Measurements from ENCODE around the gene LIPK. TPM values are rescaled to one million over a fixed set of nuclear protein-coding genes. Genes with fewer than 3 reads are reported as not detected.

The LIPK gene
- total and polyA plus RNA-seq, 2 experiments from 2014 or later = not detected

DNA sequence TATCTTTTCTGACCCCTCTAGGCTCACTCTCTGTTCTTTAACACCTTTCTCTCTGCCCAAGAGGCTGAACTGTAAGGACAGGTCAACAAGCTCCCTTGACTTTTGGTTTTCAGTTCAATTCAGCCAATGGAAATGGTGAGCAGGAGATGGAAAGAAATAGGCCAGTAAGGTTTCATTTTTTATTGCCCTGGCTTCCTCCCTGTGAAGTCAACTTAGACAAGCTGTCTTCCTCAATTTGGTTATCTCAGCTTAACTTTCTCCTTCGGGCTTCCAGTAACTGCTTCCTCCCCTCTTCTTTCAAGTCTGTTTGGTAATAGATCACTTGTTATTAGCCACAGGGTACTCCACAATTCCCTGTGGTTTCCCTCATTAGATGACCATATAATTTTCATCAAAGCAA is 19.7 kb downstream of the LIPK start:
- no peaks in the 10 kb centered on the region for H3K36me3 Mint-ChIP-seq (ENCODE audit: low read depth)
- Histone ChIP-seq H2AFZ (no peak overlapping the region), H3K79me2 (replicated peaks; ENCODE audit: insufficient read depth) (no peaks in the 10 kb centered on the region), H3K9me2 (ENCODE audit: insufficient read depth) (no peaks in the 10 kb centered on the region), H3K4me3 (no peak overlapping the region), H3K27ac (ENCODE audit: low read depth) (no peak overlapping the region), H3K27me3 (ENCODE audit: insufficient read depth) (peaks cover 20% of the 10 kb centered on the region; the same call in 1 of the 2 replicates), H3K36me3 (ENCODE audit: insufficient read depth) (no peaks in the 10 kb centered on the region), H3K4me2 (no peak overlapping the region), H4K20me1 (replicated peaks; ENCODE audit: insufficient read depth) (no peaks in the 10 kb centered on the region), H3F3A (replicated peaks; ENCODE audit: low read depth) (no peaks in the 10 kb centered on the region), H3K4me1 (ENCODE audit: insufficient read depth) (0 out of 2 replicates have a peak, but pooled peaks cover 5% of the 10 kb centered on the region)
- no peak overlapping the region for H3K27ac Mint-ChIP-seq
- peaks cover 4% of the 10 kb centered on the region for H3K27me3 Mint-ChIP-seq (ENCODE audit: insufficient read depth, low read depth, poor library complexity)
- TF ChIP-seq, protein P1, sequence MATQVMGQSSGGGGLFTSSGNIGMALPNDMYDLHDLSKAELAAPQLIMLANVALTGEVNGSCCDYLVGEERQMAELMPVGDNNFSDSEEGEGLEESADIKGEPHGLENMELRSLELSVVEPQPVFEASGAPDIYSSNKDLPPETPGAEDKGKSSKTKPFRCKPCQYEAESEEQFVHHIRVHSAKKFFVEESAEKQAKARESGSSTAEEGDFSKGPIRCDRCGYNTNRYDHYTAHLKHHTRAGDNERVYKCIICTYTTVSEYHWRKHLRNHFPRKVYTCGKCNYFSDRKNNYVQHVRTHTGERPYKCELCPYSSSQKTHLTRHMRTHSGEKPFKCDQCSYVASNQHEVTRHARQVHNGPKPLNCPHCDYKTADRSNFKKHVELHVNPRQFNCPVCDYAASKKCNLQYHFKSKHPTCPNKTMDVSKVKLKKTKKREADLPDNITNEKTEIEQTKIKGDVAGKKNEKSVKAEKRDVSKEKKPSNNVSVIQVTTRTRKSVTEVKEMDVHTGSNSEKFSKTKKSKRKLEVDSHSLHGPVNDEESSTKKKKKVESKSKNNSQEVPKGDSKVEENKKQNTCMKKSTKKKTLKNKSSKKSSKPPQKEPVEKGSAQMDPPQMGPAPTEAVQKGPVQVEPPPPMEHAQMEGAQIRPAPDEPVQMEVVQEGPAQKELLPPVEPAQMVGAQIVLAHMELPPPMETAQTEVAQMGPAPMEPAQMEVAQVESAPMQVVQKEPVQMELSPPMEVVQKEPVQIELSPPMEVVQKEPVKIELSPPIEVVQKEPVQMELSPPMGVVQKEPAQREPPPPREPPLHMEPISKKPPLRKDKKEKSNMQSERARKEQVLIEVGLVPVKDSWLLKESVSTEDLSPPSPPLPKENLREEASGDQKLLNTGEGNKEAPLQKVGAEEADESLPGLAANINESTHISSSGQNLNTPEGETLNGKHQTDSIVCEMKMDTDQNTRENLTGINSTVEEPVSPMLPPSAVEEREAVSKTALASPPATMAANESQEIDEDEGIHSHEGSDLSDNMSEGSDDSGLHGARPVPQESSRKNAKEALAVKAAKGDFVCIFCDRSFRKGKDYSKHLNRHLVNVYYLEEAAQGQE (IDR thresholded peaks at IDR 0.05; ENCODE audit: unreplicated experiment) = no peak
- TF ChIP-seq ZNF331 (CRISPR knock-in tag; IDR thresholded peaks at IDR 0.05; ENCODE audit: low read depth) (no peak), EZH2phosphoT487 (IDR thresholded peaks at IDR 0.05; ENCODE audit: unreplicated experiment) (no peak), CREB1 (CRISPR knock-in tag; IDR thresholded peaks at IDR 0.05; ENCODE audit: low read depth) (no peak), JUNB (IDR thresholded peaks at IDR 0.05; ENCODE audit: unreplicated experiment) (no peak), STAT1 (IDR thresholded peaks at IDR 0.05; ENCODE audit: unreplicated experiment) (no peak), EZH2 (IDR thresholded peaks at IDR 0.05; ENCODE audit: low read depth, unreplicated experiment) (no peak), POLR2AphosphoS5 (IDR thresholded peaks at IDR 0.05; ENCODE audit: low read depth) (no peak)
- TF ChIP-seq, protein P2, sequence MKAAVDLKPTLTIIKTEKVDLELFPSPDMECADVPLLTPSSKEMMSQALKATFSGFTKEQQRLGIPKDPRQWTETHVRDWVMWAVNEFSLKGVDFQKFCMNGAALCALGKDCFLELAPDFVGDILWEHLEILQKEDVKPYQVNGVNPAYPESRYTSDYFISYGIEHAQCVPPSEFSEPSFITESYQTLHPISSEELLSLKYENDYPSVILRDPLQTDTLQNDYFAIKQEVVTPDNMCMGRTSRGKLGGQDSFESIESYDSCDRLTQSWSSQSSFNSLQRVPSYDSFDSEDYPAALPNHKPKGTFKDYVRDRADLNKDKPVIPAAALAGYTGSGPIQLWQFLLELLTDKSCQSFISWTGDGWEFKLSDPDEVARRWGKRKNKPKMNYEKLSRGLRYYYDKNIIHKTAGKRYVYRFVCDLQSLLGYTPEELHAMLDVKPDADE (IDR thresholded peaks at IDR 0.05) = no peak
- TF ChIP-seq, protein P3, sequence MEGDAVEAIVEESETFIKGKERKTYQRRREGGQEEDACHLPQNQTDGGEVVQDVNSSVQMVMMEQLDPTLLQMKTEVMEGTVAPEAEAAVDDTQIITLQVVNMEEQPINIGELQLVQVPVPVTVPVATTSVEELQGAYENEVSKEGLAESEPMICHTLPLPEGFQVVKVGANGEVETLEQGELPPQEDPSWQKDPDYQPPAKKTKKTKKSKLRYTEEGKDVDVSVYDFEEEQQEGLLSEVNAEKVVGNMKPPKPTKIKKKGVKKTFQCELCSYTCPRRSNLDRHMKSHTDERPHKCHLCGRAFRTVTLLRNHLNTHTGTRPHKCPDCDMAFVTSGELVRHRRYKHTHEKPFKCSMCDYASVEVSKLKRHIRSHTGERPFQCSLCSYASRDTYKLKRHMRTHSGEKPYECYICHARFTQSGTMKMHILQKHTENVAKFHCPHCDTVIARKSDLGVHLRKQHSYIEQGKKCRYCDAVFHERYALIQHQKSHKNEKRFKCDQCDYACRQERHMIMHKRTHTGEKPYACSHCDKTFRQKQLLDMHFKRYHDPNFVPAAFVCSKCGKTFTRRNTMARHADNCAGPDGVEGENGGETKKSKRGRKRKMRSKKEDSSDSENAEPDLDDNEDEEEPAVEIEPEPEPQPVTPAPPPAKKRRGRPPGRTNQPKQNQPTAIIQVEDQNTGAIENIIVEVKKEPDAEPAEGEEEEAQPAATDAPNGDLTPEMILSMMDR (conservative IDR thresholded peaks at IDR 0.05; ENCODE audit: low read depth in 2 of 2) = no peak
- TF ChIP-seq, protein P4, sequence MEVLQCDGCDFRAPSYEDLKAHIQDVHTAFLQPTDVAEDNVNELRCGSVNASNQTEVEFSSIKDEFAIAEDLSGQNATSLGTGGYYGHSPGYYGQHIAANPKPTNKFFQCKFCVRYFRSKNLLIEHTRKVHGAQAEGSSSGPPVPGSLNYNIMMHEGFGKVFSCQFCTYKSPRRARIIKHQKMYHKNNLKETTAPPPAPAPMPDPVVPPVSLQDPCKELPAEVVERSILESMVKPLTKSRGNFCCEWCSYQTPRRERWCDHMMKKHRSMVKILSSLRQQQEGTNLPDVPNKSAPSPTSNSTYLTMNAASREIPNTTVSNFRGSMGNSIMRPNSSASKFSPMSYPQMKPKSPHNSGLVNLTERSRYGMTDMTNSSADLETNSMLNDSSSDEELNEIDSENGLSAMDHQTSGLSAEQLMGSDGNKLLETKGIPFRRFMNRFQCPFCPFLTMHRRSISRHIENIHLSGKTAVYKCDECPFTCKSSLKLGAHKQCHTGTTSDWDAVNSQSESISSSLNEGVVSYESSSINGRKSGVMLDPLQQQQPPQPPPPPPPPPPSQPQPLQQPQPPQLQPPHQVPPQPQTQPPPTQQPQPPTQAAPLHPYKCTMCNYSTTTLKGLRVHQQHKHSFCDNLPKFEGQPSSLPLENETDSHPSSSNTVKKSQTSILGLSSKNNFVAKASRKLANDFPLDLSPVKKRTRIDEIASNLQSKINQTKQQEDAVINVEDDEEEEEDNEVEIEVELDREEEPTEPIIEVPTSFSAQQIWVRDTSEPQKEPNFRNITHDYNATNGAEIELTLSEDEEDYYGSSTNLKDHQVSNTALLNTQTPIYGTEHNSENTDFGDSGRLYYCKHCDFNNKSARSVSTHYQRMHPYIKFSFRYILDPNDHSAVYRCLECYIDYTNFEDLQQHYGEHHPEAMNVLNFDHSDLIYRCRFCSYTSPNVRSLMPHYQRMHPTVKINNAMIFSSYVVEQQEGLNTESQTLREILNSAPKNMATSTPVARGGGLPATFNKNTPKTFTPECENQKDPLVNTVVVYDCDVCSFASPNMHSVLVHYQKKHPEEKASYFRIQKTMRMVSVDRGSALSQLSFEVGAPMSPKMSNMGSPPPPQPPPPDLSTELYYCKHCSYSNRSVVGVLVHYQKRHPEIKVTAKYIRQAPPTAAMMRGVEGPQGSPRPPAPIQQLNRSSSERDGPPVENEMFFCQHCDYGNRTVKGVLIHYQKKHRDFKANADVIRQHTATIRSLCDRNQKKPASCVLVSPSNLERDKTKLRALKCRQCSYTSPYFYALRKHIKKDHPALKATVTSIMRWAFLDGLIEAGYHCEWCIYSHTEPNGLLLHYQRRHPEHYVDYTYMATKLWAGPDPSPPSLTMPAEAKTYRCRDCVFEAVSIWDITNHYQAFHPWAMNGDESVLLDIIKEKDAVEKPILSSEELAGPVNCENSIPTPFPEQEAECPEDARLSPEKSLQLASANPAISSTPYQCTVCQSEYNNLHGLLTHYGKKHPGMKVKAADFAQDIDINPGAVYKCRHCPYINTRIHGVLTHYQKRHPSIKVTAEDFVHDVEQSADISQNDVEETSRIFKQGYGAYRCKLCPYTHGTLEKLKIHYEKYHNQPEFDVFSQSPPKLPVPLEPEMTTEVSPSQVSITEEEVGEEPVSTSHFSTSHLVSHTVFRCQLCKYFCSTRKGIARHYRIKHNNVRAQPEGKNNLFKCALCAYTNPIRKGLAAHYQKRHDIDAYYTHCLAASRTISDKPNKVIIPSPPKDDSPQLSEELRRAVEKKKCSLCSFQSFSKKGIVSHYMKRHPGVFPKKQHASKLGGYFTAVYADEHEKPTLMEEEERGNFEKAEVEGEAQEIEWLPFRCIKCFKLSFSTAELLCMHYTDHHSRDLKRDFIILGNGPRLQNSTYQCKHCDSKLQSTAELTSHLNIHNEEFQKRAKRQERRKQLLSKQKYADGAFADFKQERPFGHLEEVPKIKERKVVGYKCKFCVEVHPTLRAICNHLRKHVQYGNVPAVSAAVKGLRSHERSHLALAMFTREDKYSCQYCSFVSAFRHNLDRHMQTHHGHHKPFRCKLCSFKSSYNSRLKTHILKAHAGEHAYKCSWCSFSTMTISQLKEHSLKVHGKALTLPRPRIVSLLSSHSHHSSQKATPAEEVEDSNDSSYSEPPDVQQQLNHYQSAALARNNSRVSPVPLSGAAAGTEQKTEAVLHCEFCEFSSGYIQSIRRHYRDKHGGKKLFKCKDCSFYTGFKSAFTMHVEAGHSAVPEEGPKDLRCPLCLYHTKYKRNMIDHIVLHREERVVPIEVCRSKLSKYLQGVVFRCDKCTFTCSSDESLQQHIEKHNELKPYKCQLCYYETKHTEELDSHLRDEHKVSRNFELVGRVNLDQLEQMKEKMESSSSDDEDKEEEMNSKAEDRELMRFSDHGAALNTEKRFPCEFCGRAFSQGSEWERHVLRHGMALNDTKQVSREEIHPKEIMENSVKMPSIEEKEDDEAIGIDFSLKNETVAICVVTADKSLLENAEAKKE (CRISPR knock-in tag; IDR thresholded peaks at IDR 0.05) = no peak
- H3K9me3 Mint-ChIP-seq = no peaks in the 10 kb centered on the region
- no peak overlapping the region for H3K4me3 Mint-ChIP-seq
- H3K4me1 Mint-ChIP-seq = no peaks in the 10 kb centered on the region; the same call in 1 of the 3 replicates
- DNase-seq (ENCODE audit: low spot score) = no peak
- ATAC-seq = no peak
